A549 (cell line): Measurements from ENCODE around the gene MYLIP.

Experiments used
- CHD4 ChIP-seq: fragments of 200-600 bp; sonication (generic); IDR thresholded peaks from 2 replicates; pipeline ENCODE4 v1.6.1; 2016; ENCODE audit warnings: antibody characterized with exemption, mild to moderate bottlenecking, borderline replicate concordance
- CTCF ChIP-seq: fragments of >200 bp; sonication (Bioruptor Twin); formaldehyde crosslinking; IDR thresholded peaks from 3 replicates; pipeline ENCODE4 v1.5.1; 2016
- EP300 ChIP-seq, 2 experiments: fragments of >200 bp; sonication (Bioruptor Twin); formaldehyde crosslinking; IDR thresholded peaks; 2 replicates in 1 of 2; 3 replicates in 1 of 2; pipeline ENCODE4 v1.6.1; 2016 to 2017
- JUNB ChIP-seq: fragments of >200 bp; sonication (Bioruptor Twin); formaldehyde crosslinking; IDR thresholded peaks from 2 replicates; pipeline ENCODE4 v1.6.1; 2016
- MAX ChIP-seq: IDR thresholded peaks from 2 replicates; pipeline ENCODE4 v1.6.1; 2012
- NFE2L2 ChIP-seq: fragments of 150-350 bp; conservative IDR thresholded peaks from 2 replicates; pipeline ENCODE4 v1.6.1; 2014; ENCODE audit warnings: low read length
- NR3C1 ChIP-seq: fragments of >200 bp; sonication (Bioruptor Twin); formaldehyde crosslinking; IDR thresholded peaks from 3 replicates; pipeline ENCODE4 v1.6.1; 2017
- RARB ChIP-seq: fragments of 250-450 bp; sonication (Bioruptor Pico); IDR thresholded peaks from 2 replicates; pipeline ENCODE4 v1.8.0; 2021; ENCODE audit warnings: mild to moderate bottlenecking, moderate library complexity
- RCOR1 ChIP-seq: fragments of 150-350 bp; IDR thresholded peaks from 2 replicates; pipeline ENCODE4 v1.6.1; 2014; ENCODE audit warnings: antibody characterized with exemption, low read length, low read depth
- REST ChIP-seq: fragments of 200-600 bp; sonication (generic); IDR thresholded peaks from 2 replicates; pipeline ENCODE4 v1.6.1; 2016; ENCODE audit warnings: antibody characterized with exemption, mild to moderate bottlenecking, moderate library complexity
- RNF2 ChIP-seq: fragments of 200-600 bp; sonication (generic); IDR thresholded peaks from 2 replicates; pipeline ENCODE4 v1.6.1; 2016; ENCODE audit warnings: low read depth, mild to moderate bottlenecking, antibody characterized with exemption, moderate library complexity, borderline replicate concordance
- TP53 ChIP-seq: fragments of 250-450 bp; sonication (Bioruptor Pico); IDR thresholded peaks from 2 replicates; pipeline ENCODE4 v1.5.0; 2021; ENCODE audit warnings: mild to moderate bottlenecking, moderate library complexity

- no peak for TF ChIP-seq CTCF
- no peak for TF ChIP-seq EP300 (IDR thresholded peaks at IDR 0.05)
- no peak for TF ChIP-seq NR3C1
- TF ChIP-seq REST, result no peak
- TF ChIP-seq JUNB, result no peak
- TF ChIP-seq RNF2, result no peak
- TF ChIP-seq TP53 (CRISPR knock-in tag), result no peak
- no peak for TF ChIP-seq RARB (CRISPR knock-in tag)
- TF ChIP-seq RCOR1, result no peak
- no peak for TF ChIP-seq NFE2L2
- no peak for TF ChIP-seq MAX
- TF ChIP-seq CHD4, result no peak
Measured at GRCh38 chr6:16168121-16168520, 39.2 kb downstream of the MYLIP start.
